Measurements from ENCODE around the gene C19orf25. TPM values are rescaled to one million over a fixed set of nuclear protein-coding genes. Genes with fewer than 3 reads are reported as not detected.

The C19orf25 gene
- polyA plus RNA-seq, 1 of the 3 experiments (the other 2 are of a cell fraction): 25.3 TPM

DNA sequence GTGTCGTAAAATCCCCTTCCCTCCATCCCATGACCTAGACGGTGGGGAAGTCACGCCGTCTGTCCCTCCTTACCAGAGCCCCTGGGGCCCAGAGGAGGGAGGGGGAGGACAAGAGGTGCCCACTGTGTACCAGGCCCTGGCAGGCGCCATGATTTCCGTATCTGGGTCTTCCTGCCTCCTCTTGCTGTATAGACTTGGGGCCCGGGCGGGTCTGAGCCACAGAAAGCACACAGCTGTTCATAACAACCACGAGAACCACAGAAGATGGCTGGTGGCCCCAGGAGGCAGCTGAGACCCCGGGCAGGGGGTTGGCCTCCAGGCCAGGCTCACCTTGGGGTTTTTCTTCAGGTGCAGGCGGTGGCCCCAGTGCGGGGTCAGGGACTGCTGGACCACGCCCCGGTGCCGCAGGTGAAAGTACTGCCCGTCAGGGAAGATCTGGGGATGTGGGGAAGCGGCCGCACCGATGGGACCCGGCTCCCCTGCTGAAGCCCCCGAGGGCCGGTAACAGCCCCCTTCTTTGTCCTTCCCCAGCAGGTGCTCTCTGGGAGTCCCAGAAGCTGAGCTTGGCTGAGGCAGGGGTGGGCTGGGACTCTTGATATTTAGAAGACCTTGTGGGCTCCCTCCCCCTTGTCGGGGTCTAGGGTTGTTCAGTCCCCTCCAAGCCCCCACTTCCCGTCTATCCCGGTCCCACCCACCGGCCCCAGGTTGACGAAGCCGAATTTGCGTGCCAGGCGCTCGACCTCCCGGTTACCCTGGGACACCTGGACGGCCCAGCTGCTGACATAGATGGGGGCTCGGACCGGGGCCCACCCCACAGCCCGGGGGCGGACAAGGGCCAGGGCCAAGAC lies 10.7 kb upstream of the C19orf25 start:
- POLR2A ChIA-PET: no interaction called here

DNA sequence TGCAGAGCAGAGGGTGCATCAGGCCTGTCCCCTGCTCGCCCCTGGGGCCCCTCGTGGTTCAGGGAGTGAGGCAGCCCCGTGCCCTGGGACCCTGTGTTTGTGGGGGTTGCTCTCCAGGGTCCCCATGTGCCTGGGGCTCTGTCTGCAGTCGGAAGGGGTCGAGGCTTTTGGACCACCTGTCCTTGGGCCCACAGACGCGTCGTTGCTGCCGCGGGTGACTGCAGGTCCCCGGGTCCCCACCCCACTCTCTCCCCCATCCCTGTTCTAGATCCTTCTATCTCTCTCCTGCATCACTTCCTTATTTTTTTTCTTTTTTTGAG lies 9.2 kb upstream of the C19orf25 start:
- H3K36me3 ChIP-seq (replicated peaks in 1 of 2; ENCODE audit: control insufficient read depth in 1 of 2, insufficient read depth in 2 of 2, low read length in 1 of 2): no peaks in the 10 kb centered on the region
- H3F3A ChIP-seq (replicated peaks; ENCODE audit: insufficient read depth): no peaks in the 10 kb centered on the region
- no peak for TF ChIP-seq ELF1 (IDR thresholded peaks at IDR 0.05)
- TF ChIP-seq TAF1 (IDR thresholded peaks at IDR 0.05; ENCODE audit: borderline replicate concordance, low read depth, low read length): no peak
- no peak for TF ChIP-seq NFIC (IDR thresholded peaks at IDR 0.05; ENCODE audit: borderline replicate concordance)
- TF ChIP-seq MEF2A (IDR thresholded peaks at IDR 0.05; ENCODE audit: borderline replicate concordance, low read depth): no peak
- ChIA-PET POLR2A (no interaction called here), CTCF (interaction anchor here (2.0 kb wide), 1 partner anchor 43 kb away, joined by 4 read pairs; no protein-coding TSS in a partner anchor)
- peaks cover 5 to 15% of the 10 kb centered on the region in 2 experiments; a peak in 2 of 4 replicates for H3K4me1 ChIP-seq (ENCODE audit: control insufficient read depth in 1 of 2, insufficient read depth in 2 of 2, low read depth in 1 of 2, low read length in 1 of 2)
- H3K9me2 ChIP-seq: no peaks in the 10 kb centered on the region
- no peak for DNase-seq
- H3K27ac ChIP-seq (ENCODE audit: low read depth in 2 of 2, low read length in 1 of 2): no peak overlapping the region
- no peaks in the 10 kb centered on the region for H4K20me1 ChIP-seq (ENCODE audit: insufficient read depth)
- WGBS (ENCODE audit: low lambda C conversion rate): 97% methylated on average over 10 of the region's 11 CpGs
- no peak overlapping the region for H3K4me2 ChIP-seq
- no peak overlapping the region for H3K4me3 ChIP-seq (ENCODE audit: low read depth in 2 of 2, low read length in 1 of 2)
- H3K9me3 ChIP-seq: no peaks in the 10 kb centered on the region
- H2AFZ ChIP-seq (ENCODE audit: low read depth): no peak overlapping the region
- no peaks in the 10 kb centered on the region for H3K79me2 ChIP-seq (ENCODE audit: insufficient read depth)
- H3K27me3 ChIP-seq (ENCODE audit: insufficient read depth): no peaks in the 10 kb centered on the region
- H3K9ac ChIP-seq: no peak overlapping the region

More for the DNA sequence above, 10.7 kb upstream of the C19orf25 start:
- Histone ChIP-seq H3K4me2 (peak overlapping the region; percentile 93), H3F3A (replicated peaks; ENCODE audit: insufficient read depth) (no peaks in the 10 kb centered on the region), H2AFZ (ENCODE audit: low read depth) (peak overlapping the region; percentile 99), H3K4me3 (ENCODE audit: low read depth in 2 of 2, low read length in 1 of 2) (peak overlapping the region; percentile 66 to 69), H3K79me2 (ENCODE audit: insufficient read depth) (no peaks in the 10 kb centered on the region), H3K27ac (ENCODE audit: low read depth in 2 of 2, low read length in 1 of 2) (peak overlapping the region; percentile 61 to 91; a peak in 2 of 4 replicates), H3K9me3 (no peaks in the 10 kb centered on the region), H3K36me3 (replicated peaks in 1 of 2; ENCODE audit: control insufficient read depth in 1 of 2, insufficient read depth in 2 of 2, low read length in 1 of 2) (no peaks in the 10 kb centered on the region), H3K9ac (peak overlapping the region; percentile 70), H3K4me1 (ENCODE audit: control insufficient read depth in 1 of 2, insufficient read depth in 2 of 2, low read depth in 1 of 2, low read length in 1 of 2) (peaks cover 5 to 18% of the 10 kb centered on the region in 2 experiments; a peak in 2 of 4 replicates), H3K27me3 (ENCODE audit: insufficient read depth) (no peaks in the 10 kb centered on the region), H3K9me2 (no peaks in the 10 kb centered on the region), H4K20me1 (ENCODE audit: insufficient read depth) (no peaks in the 10 kb centered on the region)
- peak; percentile 25 for DNase-seq
- 34% methylated on average over 20 of the region's 37 CpGs for WGBS (ENCODE audit: low lambda C conversion rate)
- CTCF ChIA-PET: interaction anchor here (2.0 kb wide), 1 partner anchor 44 kb away, joined by 4 read pairs; no protein-coding TSS in a partner anchor
- TF ChIP-seq ELF1 (IDR thresholded peaks at IDR 0.05) (no peak), SIN3A (IDR thresholded peaks at IDR 0.05; ENCODE audit: borderline replicate concordance, low read depth, low read length) (no peak), EZH2phosphoT487 (IDR thresholded peaks at IDR 0.05; ENCODE audit: borderline replicate concordance, low read depth) (no peak), MXI1 (IDR thresholded peaks at IDR 0.05; ENCODE audit: low read depth, low read length) (no peak), CHD2 (IDR thresholded peaks at IDR 0.05; ENCODE audit: low read length, partially characterized antibody) (no peak), RAD21 (IDR thresholded peaks at IDR 0.05; ENCODE audit: low read length) (no peak), RCOR1 (IDR thresholded peaks at IDR 0.05; ENCODE audit: low read length) (no peak), TEAD4 (IDR thresholded peaks at IDR 0.05; ENCODE audit: borderline replicate concordance, insufficient read depth) (no peak), EP300 (IDR thresholded peaks at IDR 0.05; ENCODE audit: borderline replicate concordance in 1 of 2, low read depth in 1 of 2, low read length in 1 of 2) (no peak), FOXJ3 (CRISPR knock-in tag; IDR thresholded peaks at IDR 0.05) (no peak), GATA2 (CRISPR knock-in tag; IDR thresholded peaks at IDR 0.05) (no peak), NFIC (IDR thresholded peaks at IDR 0.05; ENCODE audit: borderline replicate concordance) (no peak), MEF2A (IDR thresholded peaks at IDR 0.05; ENCODE audit: borderline replicate concordance, low read depth) (no peak), FOSL2 (IDR thresholded peaks at IDR 0.05; ENCODE audit: borderline replicate concordance, low read depth) (no peak)
- TF ChIP-seq, protein P1, sequence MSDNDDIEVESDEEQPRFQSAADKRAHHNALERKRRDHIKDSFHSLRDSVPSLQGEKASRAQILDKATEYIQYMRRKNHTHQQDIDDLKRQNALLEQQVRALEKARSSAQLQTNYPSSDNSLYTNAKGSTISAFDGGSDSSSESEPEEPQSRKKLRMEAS (IDR thresholded peaks at IDR 0.05; ENCODE audit: low read depth): no peak

Data from SK-N-SH (cell line).